ENCODE results near the gene MAVS.

DNA sequence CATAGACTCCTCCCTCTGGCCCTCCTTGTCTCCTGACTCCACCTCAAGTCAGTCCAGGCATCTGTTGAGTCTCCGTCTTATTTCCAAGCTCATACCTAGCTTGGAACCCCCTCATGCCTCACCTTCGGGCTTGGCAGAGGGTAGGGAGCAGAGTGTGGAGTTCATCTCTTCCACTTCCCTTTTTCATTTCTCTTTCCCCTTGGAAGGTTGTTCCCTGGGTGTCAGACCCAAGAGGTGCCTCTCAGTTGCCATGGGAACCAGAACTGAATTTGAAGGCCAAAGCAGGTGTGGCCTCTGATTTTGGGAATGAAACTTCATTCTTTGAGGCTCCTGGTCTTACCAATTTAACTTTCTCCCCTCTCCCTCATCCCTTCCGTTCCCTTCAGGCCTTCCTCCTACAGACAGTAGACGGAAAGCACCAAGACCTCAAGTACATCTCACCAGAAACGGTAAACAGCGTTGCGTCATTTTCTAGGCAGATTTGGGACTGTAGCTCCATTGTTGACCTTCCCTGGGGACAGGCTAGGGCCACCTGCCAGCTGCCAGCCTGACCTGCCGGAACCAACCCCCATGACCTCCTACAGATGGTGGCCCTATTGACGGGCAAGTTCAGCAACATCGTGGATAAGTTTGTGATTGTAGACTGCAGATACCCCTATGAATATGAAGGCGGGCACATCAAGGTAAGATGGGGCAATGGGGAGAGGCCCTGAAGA, 44.0 kb upstream of the MAVS start:
- TF ChIP-seq, protein P1, sequence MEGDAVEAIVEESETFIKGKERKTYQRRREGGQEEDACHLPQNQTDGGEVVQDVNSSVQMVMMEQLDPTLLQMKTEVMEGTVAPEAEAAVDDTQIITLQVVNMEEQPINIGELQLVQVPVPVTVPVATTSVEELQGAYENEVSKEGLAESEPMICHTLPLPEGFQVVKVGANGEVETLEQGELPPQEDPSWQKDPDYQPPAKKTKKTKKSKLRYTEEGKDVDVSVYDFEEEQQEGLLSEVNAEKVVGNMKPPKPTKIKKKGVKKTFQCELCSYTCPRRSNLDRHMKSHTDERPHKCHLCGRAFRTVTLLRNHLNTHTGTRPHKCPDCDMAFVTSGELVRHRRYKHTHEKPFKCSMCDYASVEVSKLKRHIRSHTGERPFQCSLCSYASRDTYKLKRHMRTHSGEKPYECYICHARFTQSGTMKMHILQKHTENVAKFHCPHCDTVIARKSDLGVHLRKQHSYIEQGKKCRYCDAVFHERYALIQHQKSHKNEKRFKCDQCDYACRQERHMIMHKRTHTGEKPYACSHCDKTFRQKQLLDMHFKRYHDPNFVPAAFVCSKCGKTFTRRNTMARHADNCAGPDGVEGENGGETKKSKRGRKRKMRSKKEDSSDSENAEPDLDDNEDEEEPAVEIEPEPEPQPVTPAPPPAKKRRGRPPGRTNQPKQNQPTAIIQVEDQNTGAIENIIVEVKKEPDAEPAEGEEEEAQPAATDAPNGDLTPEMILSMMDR (IDR thresholded peaks at IDR 0.05 in 8 of 11, conservative IDR thresholded peaks at IDR 0.05 in 3 of 11): no peak
- no peak for TF ChIP-seq POLR2A (IDR thresholded peaks at IDR 0.05)
